HCT116 (cell line): ENCODE measurements around the gene STRN. TPM values are rescaled to one million over a fixed set of nuclear protein-coding genes. Genes with fewer than 3 reads are reported as not detected.

ENCODE experiments used
- ATAC-seq: fragments of 200-7000 bp; cut with Tn5 transposase; 2 replicates; pipeline ENCODE4 v1.9.1; 2020; ENCODE audit warnings: mild to moderate bottlenecking, moderate library complexity
- BruUV-seq: library from RNA; stranded (reverse); fragments of 400-500 nt; replicated peaks from 2 replicates; lab custom pipeline; 2021; lab: Mats Ljungman, UMichigan
- CTCF ChIA-PET: fragments of 300-600 bp; sonication (Branson Sonifier 250); formaldehyde crosslinking; loops from one replicate; lab custom pipeline; 2021; ENCODE audit warnings: antibody characterized with exemption; lab: Charles Lee
- POLR2A ChIA-PET: fragments of 300-600, 350-600 bp; sonication (Branson Sonifier 250); formaldehyde crosslinking; loops from one replicate; lab custom pipeline; 2021; ENCODE audit warnings: antibody characterized with exemption; lab: Charles Lee
- RAD21 ChIA-PET, 2 experiments: fragments of 300-600 bp; sonication (Branson Sonifier 250); formaldehyde crosslinking; loops; one replicate each; lab custom pipeline; 2023; ENCODE audit warnings: low total read pairs in 2 of 2; ENCODE audit not compliant: uncharacterized antibody in 2 of 2, unreplicated experiment in 2 of 2, low non-redundant PET in 1 of 2; lab: Charles Lee
- DNase-seq: peaks from one replicate; pipeline ENCODE4 v3.0.0-alpha.2; 2010; ENCODE audit warnings: low read depth, low spot score
- H2AFZ ChIP-seq: fragments of 200-600 bp; shearing (Covaris generic), sonication (generic); 2 replicates; pipeline ENCODE4 v1.6.1; 2017; ENCODE audit warnings: low read depth, mixed run types, mixed read lengths, antibody characterized with exemption, low read length; ENCODE audit not compliant: poor library complexity, severe bottlenecking
- H3K27ac ChIP-seq: 2 replicates; pipeline ENCODE4 v1.5.1; 2012; ENCODE audit warnings: low read depth, low read length
- H3K27me3 ChIP-seq: fragments of 200-600 bp; sonication (generic); 2 replicates; pipeline ENCODE4 v1.6.1; 2016; ENCODE audit warnings: mixed run types, low read length, mixed read lengths; ENCODE audit not compliant: insufficient read depth
- H3K36me3 ChIP-seq, 2 experiments: fragments of 200-500 bp in 1 of 2; fragments of 200-600 bp in 1 of 2; sonication (Bioruptor generic) in 1 of 2; sonication (generic) in 1 of 2; 2 replicates each; pipeline versions ENCODE4 v1.5.1 to v1.6.1; 2014 to 2016; ENCODE audit warnings: low read length in 2 of 2, inconsistent platforms in 1 of 2, mixed read lengths in 1 of 2, mixed run types in 1 of 2; ENCODE audit not compliant: insufficient read depth in 2 of 2, control insufficient read depth in 1 of 2
- H3K4me1 ChIP-seq, 2 experiments: fragments of 200-600 bp in 1 of 2; sonication (generic) in 1 of 2; 2 replicates each; pipeline versions ENCODE4 v1.5.1 to v1.6.1; 2012 to 2017; ENCODE audit warnings: low read length in 2 of 2, inconsistent platforms in 1 of 2, mild to moderate bottlenecking in 1 of 2, mixed read lengths in 1 of 2, mixed run types in 1 of 2, moderate library complexity in 1 of 2; ENCODE audit not compliant: insufficient read depth in 2 of 2, control insufficient read depth in 1 of 2
- H3K4me2 ChIP-seq: fragments of 200-600 bp; sonication (generic); 2 replicates; pipeline ENCODE4 v1.6.1; 2017; ENCODE audit warnings: mixed run types, low read length, mixed read lengths
- H3K4me3 ChIP-seq, 2 experiments: fragments of 200-600 bp in 1 of 2; sonication (generic) in 1 of 2; replicated peaks in 1 of 2; 2 replicates each; pipeline ENCODE4 v1.5.1; 2011 to 2016; ENCODE audit warnings: low read length in 2 of 2, control low read depth in 1 of 2, low read depth in 1 of 2, mild to moderate bottlenecking in 1 of 2, mixed read lengths in 1 of 2, mixed run types in 1 of 2
- H3K79me2 ChIP-seq: fragments of 200-600 bp; sonication (generic); 2 replicates; pipeline ENCODE4 v1.6.1; 2017; ENCODE audit warnings: mild to moderate bottlenecking, mixed run types, low read length, moderate library complexity, mixed read lengths; ENCODE audit not compliant: insufficient read depth
- H3K9ac ChIP-seq: fragments of 200-600 bp; sonication (generic); 2 replicates; pipeline ENCODE4 v1.6.1; 2016; ENCODE audit warnings: low read length, mixed read lengths
- H3K9me2 ChIP-seq: fragments of 200-600 bp; sonication (generic), shearing (Covaris generic); 2 replicates; pipeline ENCODE4 v1.6.1; 2017; ENCODE audit warnings: mixed run types, mild to moderate bottlenecking, moderate library complexity; ENCODE audit not compliant: insufficient read depth
- H3K9me3 ChIP-seq, 2 experiments: fragments of 200-500 bp in 1 of 2; fragments of 200-600 bp in 1 of 2; sonication (Bioruptor generic) in 1 of 2; sonication (generic) in 1 of 2; 2 replicates each; pipeline ENCODE4 v1.6.1; 2014 to 2017; ENCODE audit warnings: low read length in 2 of 2, mixed read lengths in 2 of 2, inconsistent platforms in 1 of 2, low read depth in 1 of 2, mild to moderate bottlenecking in 1 of 2, mixed run types in 1 of 2, moderate library complexity in 1 of 2; ENCODE audit not compliant: control insufficient read depth in 1 of 2, insufficient read depth in 1 of 2
- H4K20me1 ChIP-seq: fragments of 200-600 bp; sonication (generic), shearing (Covaris generic); 2 replicates; pipeline ENCODE4 v1.6.1; 2017; ENCODE audit warnings: mixed run types, mild to moderate bottlenecking, moderate library complexity; ENCODE audit not compliant: insufficient read depth
- CEBPB ChIP-seq: IDR thresholded peaks from 2 replicates; pipeline ENCODE4 v1.6.1; 2012; ENCODE audit warnings: low read depth
- EGR1 ChIP-seq: IDR thresholded peaks from 2 replicates; pipeline ENCODE4 v1.6.1; 2012; ENCODE audit warnings: low read depth
- ZNF274 ChIP-seq: fragments of 200-500 bp; sonication (Bioruptor generic); IDR thresholded peaks from 2 replicates; pipeline ENCODE4 v1.6.1; 2014; ENCODE audit warnings: mild to moderate bottlenecking, low read depth, low read length, inconsistent platforms
- intact Hi-C: fragments of 100-400 bp; cut with micrococcal nuclease; formaldehyde crosslinking; loops from 2 replicates; pipeline ENCODE4 v1.10.0; 2022
- total RNA-seq: library from RNA; stranded (reverse); gene quantifications from one replicate; pipeline ENCODE4 v1.2.1, GENCODE V29; 2021; ENCODE audit not compliant: unreplicated experiment
- TF ChIP-seq, protein P1 (sequence below): IDR thresholded peaks from 2 replicates; pipeline ENCODE4 v1.6.1; 2012; ENCODE audit warnings: low read depth

STRN gene
- total RNA-seq, 1 experiment from 2014 or later: 26.4 TPM

DNA sequence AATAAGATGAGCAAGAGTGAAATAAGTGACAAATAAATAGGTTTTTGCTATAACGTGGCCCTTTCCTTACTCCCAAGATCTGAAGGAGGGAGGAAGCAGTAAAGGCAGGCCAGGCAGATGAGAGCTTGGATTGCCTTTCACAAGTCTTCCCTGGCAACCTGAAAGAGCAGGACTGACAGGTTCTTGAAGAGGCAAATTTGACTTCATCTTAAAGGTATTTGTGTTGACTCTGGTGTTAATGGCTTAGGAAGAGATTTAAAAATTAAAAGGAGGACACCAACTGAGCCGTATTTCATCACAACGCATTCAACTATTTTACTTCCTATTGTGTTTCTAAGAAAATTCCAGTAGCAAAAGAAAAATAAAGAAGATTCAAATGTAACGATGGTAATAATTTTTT, 3.2 kb downstream of the STRN start (continued):
- TF ChIP-seq, protein P1, sequence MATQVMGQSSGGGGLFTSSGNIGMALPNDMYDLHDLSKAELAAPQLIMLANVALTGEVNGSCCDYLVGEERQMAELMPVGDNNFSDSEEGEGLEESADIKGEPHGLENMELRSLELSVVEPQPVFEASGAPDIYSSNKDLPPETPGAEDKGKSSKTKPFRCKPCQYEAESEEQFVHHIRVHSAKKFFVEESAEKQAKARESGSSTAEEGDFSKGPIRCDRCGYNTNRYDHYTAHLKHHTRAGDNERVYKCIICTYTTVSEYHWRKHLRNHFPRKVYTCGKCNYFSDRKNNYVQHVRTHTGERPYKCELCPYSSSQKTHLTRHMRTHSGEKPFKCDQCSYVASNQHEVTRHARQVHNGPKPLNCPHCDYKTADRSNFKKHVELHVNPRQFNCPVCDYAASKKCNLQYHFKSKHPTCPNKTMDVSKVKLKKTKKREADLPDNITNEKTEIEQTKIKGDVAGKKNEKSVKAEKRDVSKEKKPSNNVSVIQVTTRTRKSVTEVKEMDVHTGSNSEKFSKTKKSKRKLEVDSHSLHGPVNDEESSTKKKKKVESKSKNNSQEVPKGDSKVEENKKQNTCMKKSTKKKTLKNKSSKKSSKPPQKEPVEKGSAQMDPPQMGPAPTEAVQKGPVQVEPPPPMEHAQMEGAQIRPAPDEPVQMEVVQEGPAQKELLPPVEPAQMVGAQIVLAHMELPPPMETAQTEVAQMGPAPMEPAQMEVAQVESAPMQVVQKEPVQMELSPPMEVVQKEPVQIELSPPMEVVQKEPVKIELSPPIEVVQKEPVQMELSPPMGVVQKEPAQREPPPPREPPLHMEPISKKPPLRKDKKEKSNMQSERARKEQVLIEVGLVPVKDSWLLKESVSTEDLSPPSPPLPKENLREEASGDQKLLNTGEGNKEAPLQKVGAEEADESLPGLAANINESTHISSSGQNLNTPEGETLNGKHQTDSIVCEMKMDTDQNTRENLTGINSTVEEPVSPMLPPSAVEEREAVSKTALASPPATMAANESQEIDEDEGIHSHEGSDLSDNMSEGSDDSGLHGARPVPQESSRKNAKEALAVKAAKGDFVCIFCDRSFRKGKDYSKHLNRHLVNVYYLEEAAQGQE: no peak
- TF ChIP-seq EGR1 (no peak), CEBPB (no peak), ZNF274 (no peak)

DNA sequence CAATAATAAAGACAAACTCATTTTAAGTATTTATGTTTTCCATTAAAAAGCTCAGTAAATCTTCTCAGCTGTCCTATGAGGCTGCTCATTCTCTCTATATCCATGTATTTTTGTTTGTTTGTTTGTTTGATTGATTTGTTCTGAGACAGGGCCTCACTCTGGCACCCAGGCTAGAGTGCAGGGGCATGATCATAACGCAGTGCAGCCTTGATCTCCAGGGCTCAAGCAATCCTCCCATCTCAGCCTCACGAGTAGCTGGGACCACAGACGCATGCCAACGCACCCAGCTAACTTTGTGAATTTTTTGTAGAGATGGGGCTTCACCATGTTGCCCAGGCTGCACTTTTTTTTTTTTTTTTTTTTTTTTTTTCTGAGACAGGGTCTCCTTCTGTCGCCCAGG, 5.6 kb downstream of the STRN start:
- no peak overlapping the region for H3K4me2 ChIP-seq
- peaks cover 0 to 13% of the 10 kb centered on the region in 2 experiments; a peak in 3 of 4 replicates for H3K4me1 ChIP-seq
- BruUV-seq: no TSS peak
- no peak for DNase-seq
- intact Hi-C loops: no loop called here
- H4K20me1 ChIP-seq: no peaks in the 10 kb centered on the region
- H3K4me3 ChIP-seq: no peak overlapping the region
- no peak for TF ChIP-seq EGR1
- H3K9me3 ChIP-seq: no peaks in the 10 kb centered on the region
- H3K9me2 ChIP-seq: no peaks in the 10 kb centered on the region
- ChIA-PET CTCF (no interaction called here), POLR2A (no interaction called here), RAD21 (no interaction called here)
- no peak for ATAC-seq
- no peaks in the 10 kb centered on the region for H3K27me3 ChIP-seq
- no peak overlapping the region for H2AFZ ChIP-seq
- peaks cover 79% of the 10 kb centered on the region for H3K79me2 ChIP-seq
- no peaks in the 10 kb centered on the region for H3K36me3 ChIP-seq
- H3K27ac ChIP-seq: no peak overlapping the region
- no peak overlapping the region for H3K9ac ChIP-seq
